NCI-H460 (cell line): ENCODE results near the gene PHF21A. TPM values are rescaled to one million over a fixed set of nuclear protein-coding genes. Genes with fewer than 3 reads are reported as not detected.
"Not testable (repeated sequence)": the region's sequence is repeated elsewhere in the genome, so short reads cannot be mapped to it uniquely, and the experiment has no call there.

Source experiments
- DNase-seq: peaks from one replicate; pipeline ENCODE4 v3.0.0-alpha.2; 2016; ENCODE audit warnings: low read depth; ENCODE audit errors: extremely low read depth
- total RNA-seq: library from RNA; depleted of rRNA; stranded (reverse); fragments of >200 nt; shearing (Covaris generic); gene quantifications from 2 replicates; pipeline ENCODE4 v1.2.3, GENCODE V29; 2014

PHF21A gene
- total RNA-seq, 1 experiment from 2014 or later: 16.1 TPM

- DNase-seq: no peak
These were observed 214.2 kb downstream of the PHF21A start, which contains the start of gene FREY1 for GRCh38 chr11:45906965-45907611. TSS of gene FREY1 (minus strand) at chr11:45907271. CDS start at chr11:45907245, 26 bp downstream.

GRCh38 chr11:45906096-45906682 lies 215.1 kb downstream of the PHF21A start:
- no peak for DNase-seq

- DNase-seq: not testable (repeated sequence)
These were observed 215.7 kb downstream of the PHF21A start for GRCh38 chr11:45905576-45905975.

GRCh38 chr11:45905095-45905494 lies 216.2 kb downstream of the PHF21A start:
- DNase-seq: no peak

- DNase-seq: no peak
These were observed 216.8 kb downstream of the PHF21A start for GRCh38 chr11:45904309-45904915.

GRCh38 chr11:45902452-45903380 lies 218.5 kb downstream of the PHF21A start:
- DNase-seq: no peak

- DNase-seq: no peak
These were observed 219.6 kb downstream of the PHF21A start for GRCh38 chr11:45901626-45902025.

GRCh38 chr11:45900916-45901617 lies 220.2 kb downstream of the PHF21A start:
- no peak for DNase-seq

- DNase-seq: not testable (repeated sequence)
These were observed 221.0 kb downstream of the PHF21A start for GRCh38 chr11:45900175-45900800.

GRCh38 chr11:45899448-45900174 lies 221.6 kb downstream of the PHF21A start:
- peak; percentile 38 for DNase-seq

GRCh38 chr11:45899086-45899447 lies 222.2 kb downstream of the PHF21A start:
- no peak for DNase-seq

- no peak for DNase-seq
These were observed 223.7 kb downstream of the PHF21A start for GRCh38 chr11:45897556-45897955.

GRCh38 chr11:45896422-45896984 lies 224.8 kb downstream of the PHF21A start:
- DNase-seq: no peak

- DNase-seq: no peak
These were observed 225.5 kb downstream of the PHF21A start for GRCh38 chr11:45895553-45896259.

GRCh38 chr11:45894555-45895247 lies 226.6 kb downstream of the PHF21A start:
- no peak for DNase-seq

- no peak for DNase-seq
These were observed 228.4 kb downstream of the PHF21A start for GRCh38 chr11:45892856-45893255.

GRCh38 chr11:45890886-45891550 lies 230.2 kb downstream of the PHF21A start:
- no peak for DNase-seq
